GM12874 (cell line): ENCODE results near the gene TMEM132D.

Source experiments
- TF ChIP-seq, protein P1 (sequence below): IDR thresholded peaks from 2 replicates; pipeline ENCODE4 v1.5.1; 2011; ENCODE audit warnings: low read depth, mild to moderate bottlenecking, control low read depth, low read length, moderate library complexity; ENCODE audit not compliant: insufficient read depth

TMEM132D gene

DNA sequence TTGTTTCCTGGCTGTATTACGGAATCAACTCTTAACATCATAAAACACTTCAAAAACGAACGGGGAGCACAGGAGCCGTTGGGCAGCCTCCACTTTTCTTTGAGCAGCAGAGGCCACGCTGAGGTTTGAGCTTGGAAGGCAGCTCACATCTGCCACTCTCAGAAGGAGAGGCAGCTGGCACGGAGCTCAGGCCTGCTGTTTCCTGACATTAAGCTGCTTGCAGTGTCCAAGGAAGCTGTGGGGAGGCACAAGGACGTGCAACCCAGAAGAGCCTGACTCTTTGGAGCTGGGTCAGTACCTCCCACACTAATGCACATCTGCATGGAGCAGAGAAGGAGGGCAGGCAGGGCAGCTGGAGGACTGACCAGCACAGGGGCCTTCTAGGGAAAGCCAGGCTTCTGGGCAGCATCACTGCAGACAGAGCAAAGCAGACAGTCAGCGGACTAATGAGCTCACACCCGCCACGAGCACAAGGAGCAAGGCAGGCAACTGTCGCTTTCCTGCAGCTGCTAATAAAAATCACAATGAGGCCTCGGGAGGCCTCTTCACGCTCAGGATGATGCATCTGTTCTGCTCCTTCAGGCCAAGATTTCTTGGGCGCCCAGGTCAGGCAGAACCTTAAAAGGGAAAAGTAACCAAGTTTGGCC is 839.5 kb downstream of the TMEM132D start:
- TF ChIP-seq, protein P1, sequence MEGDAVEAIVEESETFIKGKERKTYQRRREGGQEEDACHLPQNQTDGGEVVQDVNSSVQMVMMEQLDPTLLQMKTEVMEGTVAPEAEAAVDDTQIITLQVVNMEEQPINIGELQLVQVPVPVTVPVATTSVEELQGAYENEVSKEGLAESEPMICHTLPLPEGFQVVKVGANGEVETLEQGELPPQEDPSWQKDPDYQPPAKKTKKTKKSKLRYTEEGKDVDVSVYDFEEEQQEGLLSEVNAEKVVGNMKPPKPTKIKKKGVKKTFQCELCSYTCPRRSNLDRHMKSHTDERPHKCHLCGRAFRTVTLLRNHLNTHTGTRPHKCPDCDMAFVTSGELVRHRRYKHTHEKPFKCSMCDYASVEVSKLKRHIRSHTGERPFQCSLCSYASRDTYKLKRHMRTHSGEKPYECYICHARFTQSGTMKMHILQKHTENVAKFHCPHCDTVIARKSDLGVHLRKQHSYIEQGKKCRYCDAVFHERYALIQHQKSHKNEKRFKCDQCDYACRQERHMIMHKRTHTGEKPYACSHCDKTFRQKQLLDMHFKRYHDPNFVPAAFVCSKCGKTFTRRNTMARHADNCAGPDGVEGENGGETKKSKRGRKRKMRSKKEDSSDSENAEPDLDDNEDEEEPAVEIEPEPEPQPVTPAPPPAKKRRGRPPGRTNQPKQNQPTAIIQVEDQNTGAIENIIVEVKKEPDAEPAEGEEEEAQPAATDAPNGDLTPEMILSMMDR = no peak

- TF ChIP-seq, protein P1 = no peak
Observed at GRCh38 chr12:129063600-129063999, 840.2 kb downstream of the TMEM132D start.

- TF ChIP-seq, protein P1 = no peak
Observed at GRCh38 chr12:129053232-129053631, 850.6 kb downstream of the TMEM132D start.

GRCh38 chr12:129052373-129052772 is 851.5 kb downstream of the TMEM132D start:
- TF ChIP-seq, protein P1 = no peak

GRCh38 chr12:129049917-129050316 is 853.9 kb downstream of the TMEM132D start:
- TF ChIP-seq, protein P1 = no peak

GRCh38 chr12:129036135-129036534 is 867.7 kb downstream of the TMEM132D start:
- TF ChIP-seq, protein P1 = no peak

GRCh38 chr12:129034558-129035289 is 869.1 kb downstream of the TMEM132D start:
- TF ChIP-seq, protein P1 = no peak
